Mesenchymal stem cell (in vitro differentiated cells and primary cell): ENCODE data around the gene DIS3L2.
A peak's percentile ranks its signal among the peaks of the same experiment; 100 is the strongest.

Experiments
- DNase-seq: peaks from one replicate; pipeline ENCODE4 v3.0.0-alpha.2; 2013
- H2AFZ ChIP-seq: one replicate; pipeline ENCODE4 v1.6.1; 2013; ENCODE audit warnings: low read depth, mild to moderate bottlenecking, control low read depth, inconsistent platforms, low read length, moderate library complexity
- H2AK5ac ChIP-seq: 2 replicates; pipeline ENCODE4 v1.6.1; 2013; ENCODE audit warnings: low read length, moderate library complexity, mild to moderate bottlenecking, inconsistent platforms; ENCODE audit not compliant: severe bottlenecking
- H2BK120ac ChIP-seq: one replicate; pipeline ENCODE4 v1.6.1; 2013; ENCODE audit warnings: low read depth, mild to moderate bottlenecking, inconsistent platforms, low read length, moderate library complexity
- H2BK12ac ChIP-seq, 2 experiments: one replicate each; pipeline ENCODE4 v1.6.1; 2013; ENCODE audit warnings: inconsistent platforms in 2 of 2, low read length in 2 of 2, mild to moderate bottlenecking in 2 of 2, moderate library complexity in 2 of 2, control low read depth in 1 of 2
- H2BK15ac ChIP-seq: one replicate; pipeline ENCODE4 v1.6.1; 2013; ENCODE audit warnings: mild to moderate bottlenecking, low read depth, inconsistent platforms; ENCODE audit not compliant: poor library complexity, severe bottlenecking
- H2BK5ac ChIP-seq: 2 replicates; pipeline ENCODE4 v1.6.1; 2013; ENCODE audit warnings: low read depth, mild to moderate bottlenecking, low read length, control low read depth, inconsistent platforms; ENCODE audit not compliant: poor library complexity, severe bottlenecking
- H3K14ac ChIP-seq, 2 experiments: one replicate each; pipeline ENCODE4 v1.6.1; 2013; ENCODE audit warnings: inconsistent platforms in 2 of 2, low read length in 2 of 2, control low read depth in 1 of 2, mild to moderate bottlenecking in 1 of 2, moderate library complexity in 1 of 2
- H3K18ac ChIP-seq, 2 experiments: one replicate each; pipeline ENCODE4 v1.6.1; 2013; ENCODE audit warnings: inconsistent platforms in 2 of 2, low read length in 2 of 2, control low read depth in 1 of 2, low read depth in 1 of 2, mild to moderate bottlenecking in 1 of 2
- H3K23ac ChIP-seq, 2 experiments: one replicate each; pipeline ENCODE4 v1.6.1; 2013; ENCODE audit warnings: inconsistent platforms in 2 of 2, low read length in 2 of 2, mild to moderate bottlenecking in 2 of 2, moderate library complexity in 2 of 2, control low read depth in 1 of 2
- H3K27ac ChIP-seq: 2 replicates; pipeline ENCODE4 v1.5.1; 2013; ENCODE audit warnings: mild to moderate bottlenecking, moderate library complexity, low read length, control low read depth, inconsistent platforms; ENCODE audit not compliant: poor library complexity, severe bottlenecking
- H3K27me3 ChIP-seq, 2 experiments: 2 replicates each; pipeline versions ENCODE4 v1.6.1 to v1.7.0; 2013; ENCODE audit warnings: low read length in 2 of 2, mild to moderate bottlenecking in 2 of 2, moderate library complexity in 2 of 2, control low read depth in 1 of 2, inconsistent platforms in 1 of 2; ENCODE audit not compliant: control insufficient read depth in 1 of 2, insufficient read depth in 1 of 2
- H3K36me3 ChIP-seq, 2 experiments: 2 replicates each; pipeline versions ENCODE4 v1.6.1 to v1.7.0; 2013; ENCODE audit warnings: low read length in 2 of 2, control low read depth in 1 of 2, inconsistent platforms in 1 of 2, low read depth in 1 of 2, mild to moderate bottlenecking in 1 of 2; ENCODE audit not compliant: insufficient read depth in 2 of 2, control insufficient read depth in 1 of 2
- H3K4ac ChIP-seq, 2 experiments: one replicate each; pipeline ENCODE4 v1.6.1; 2013; ENCODE audit warnings: inconsistent platforms in 2 of 2, low read length in 2 of 2, mild to moderate bottlenecking in 2 of 2, moderate library complexity in 2 of 2, control low read depth in 1 of 2, low read depth in 1 of 2
- H3K4me1 ChIP-seq: 2 replicates; pipeline ENCODE4 v1.6.1; 2013; ENCODE audit warnings: low read depth, low read length, control low read depth; ENCODE audit not compliant: control insufficient read depth, insufficient read depth
- H3K4me2 ChIP-seq: 2 replicates; pipeline ENCODE4 v1.6.1; 2013; ENCODE audit warnings: low read length, mild to moderate bottlenecking, inconsistent platforms; ENCODE audit not compliant: poor library complexity, severe bottlenecking
- H3K4me3 ChIP-seq, 2 experiments: 2 replicates each; pipeline versions ENCODE4 v1.5.1 to v1.7.0; 2013; ENCODE audit warnings: low read length in 2 of 2, mild to moderate bottlenecking in 2 of 2, control low read depth in 1 of 2, low read depth in 1 of 2; ENCODE audit not compliant: insufficient read depth in 1 of 2
- H3K79me1 ChIP-seq: replicated peaks from 2 replicates; pipeline ENCODE4 v1.6.1; 2013; ENCODE audit warnings: mild to moderate bottlenecking, control low read depth, low read length, inconsistent platforms; ENCODE audit not compliant: poor library complexity, severe bottlenecking
- H3K9ac ChIP-seq: 2 replicates; pipeline ENCODE4 v1.7.0; 2013; ENCODE audit warnings: mild to moderate bottlenecking, low read length, moderate library complexity
- H3K9me3 ChIP-seq: 2 replicates; pipeline ENCODE4 v1.7.0; 2013; ENCODE audit warnings: mild to moderate bottlenecking, low read length; ENCODE audit not compliant: control insufficient read depth
- H4K8ac ChIP-seq: one replicate; pipeline ENCODE4 v1.6.1; 2013; ENCODE audit warnings: inconsistent platforms, mild to moderate bottlenecking, low read length, moderate library complexity
- H4K91ac ChIP-seq: one replicate; pipeline ENCODE4 v1.6.1; 2013; ENCODE audit warnings: mild to moderate bottlenecking, low read length, inconsistent platforms
- WGBS: methylation state at CpG from one replicate; pipeline ENCODE4 v1.1.7; 2013; ENCODE audit warnings: mixed read lengths; 5-methylcytosine and 5-hydroxymethylcytosine counted together

Gene DIS3L2

GRCh38 chr2:232014681-232015080, 53.2 kb downstream of the DIS3L2 start:
- Histone ChIP-seq H3K9me3 (no peaks in the 10 kb centered on the region), H3K27ac (peak overlapping the region; percentile 45), H3K4me1 (peaks cover 5% of the 10 kb centered on the region), H3K4me2 (no peak overlapping the region), H2BK5ac (no peak overlapping the region), H3K4ac (peak overlapping the region in 1 of 2 experiments; percentile 42), H2AFZ (no peak overlapping the region), H2BK12ac (peak overlapping the region in 1 of 2 experiments; percentile 67), H4K91ac (no peak overlapping the region), H3K14ac (no peak overlapping the region), H2BK120ac (no peak overlapping the region), H3K36me3 (peaks cover 0 to 23% of the 10 kb centered on the region in 2 experiments), H3K23ac (no peak overlapping the region), H3K18ac (no peak overlapping the region), H3K79me1 (peaks cover 31% of the 10 kb centered on the region), H3K9ac (no peak overlapping the region), H4K8ac (no peak overlapping the region), H2BK15ac (no peak overlapping the region), H3K27me3 (no peaks in the 10 kb centered on the region), H2AK5ac (peak overlapping the region; percentile 93), H3K4me3 (no peak overlapping the region)
- DNase-seq: no peak
- 92% methylated on average over 3 of the region's 4 CpGs for WGBS

- Histone ChIP-seq H3K9me3 (no peaks in the 10 kb centered on the region), H3K27me3 (no peaks in the 10 kb centered on the region), H3K23ac (no peak overlapping the region), H3K79me1 (peaks cover 37% of the 10 kb centered on the region), H3K36me3 (peaks cover 4 to 50% of the 10 kb centered on the region in 2 experiments), H2BK12ac (no peak overlapping the region), H3K9ac (no peak overlapping the region), H3K18ac (no peak overlapping the region), H2BK15ac (no peak overlapping the region), H3K4me3 (no peak overlapping the region), H3K4me2 (no peak overlapping the region), H4K8ac (no peak overlapping the region), H2BK5ac (no peak overlapping the region), H3K14ac (no peak overlapping the region), H3K4me1 (peaks cover 3% of the 10 kb centered on the region), H2AFZ (no peak overlapping the region), H2AK5ac (no peak overlapping the region), H4K91ac (no peak overlapping the region), H2BK120ac (no peak overlapping the region), H3K4ac (no peak overlapping the region), H3K27ac (no peak overlapping the region)
- WGBS: 100% methylated on average over 4 of the region's 4 CpGs
- DNase-seq: no peak
These were observed 56.7 kb downstream of the DIS3L2 start for GRCh38 chr2:232018181-232018580.

- 94% methylated on average over 3 of the region's 3 CpGs for WGBS
- H3K4me3 ChIP-seq: no peak overlapping the region
- H3K23ac ChIP-seq: no peak overlapping the region
- H2BK120ac ChIP-seq: no peak overlapping the region
- no peak overlapping the region for H2BK12ac ChIP-seq
- no peak overlapping the region for H3K4ac ChIP-seq
- H3K9ac ChIP-seq: no peak overlapping the region
- H3K4me1 ChIP-seq: no peaks in the 10 kb centered on the region
- no peak overlapping the region for H4K8ac ChIP-seq
- no peak overlapping the region for H4K91ac ChIP-seq
- H2BK5ac ChIP-seq: no peak overlapping the region
- no peak overlapping the region for H2BK15ac ChIP-seq
- H3K4me2 ChIP-seq: no peak overlapping the region
- no peaks in the 10 kb centered on the region for H3K9me3 ChIP-seq
- no peaks in the 10 kb centered on the region for H3K27me3 ChIP-seq
- no peak overlapping the region for H2AK5ac ChIP-seq
- DNase-seq: no peak
- no peak overlapping the region for H2AFZ ChIP-seq
- peaks cover 30% of the 10 kb centered on the region for H3K79me1 ChIP-seq
- H3K18ac ChIP-seq: no peak overlapping the region
- no peak overlapping the region for H3K27ac ChIP-seq
- H3K14ac ChIP-seq: no peak overlapping the region
- H3K36me3 ChIP-seq: peaks cover 7 to 63% of the 10 kb centered on the region in 2 experiments
These were observed 61.2 kb downstream of the DIS3L2 start for GRCh38 chr2:232022718-232023117.

- Histone ChIP-seq H3K14ac (no peak overlapping the region), H2BK120ac (no peak overlapping the region), H3K4me2 (no peak overlapping the region), H4K91ac (no peak overlapping the region), H3K79me1 (peaks cover 27% of the 10 kb centered on the region), H3K4me1 (no peaks in the 10 kb centered on the region), H3K27ac (no peak overlapping the region), H3K18ac (no peak overlapping the region), H2BK12ac (no peak overlapping the region), H3K23ac (no peak overlapping the region), H2AFZ (no peak overlapping the region), H3K4me3 (no peak overlapping the region), H2AK5ac (no peak overlapping the region), H2BK15ac (no peak overlapping the region), H2BK5ac (no peak overlapping the region), H3K9me3 (no peaks in the 10 kb centered on the region), H4K8ac (no peak overlapping the region), H3K9ac (no peak overlapping the region), H3K36me3 (peaks cover 7 to 63% of the 10 kb centered on the region in 2 experiments), H3K27me3 (no peaks in the 10 kb centered on the region), H3K4ac (no peak overlapping the region)
- DNase-seq: no peak
These were observed 61.9 kb downstream of the DIS3L2 start for GRCh38 chr2:232023426-232023825.
